Psoas muscle (tissue), 8 donors: ENCODE results near the gene ITGB4. TPM values are rescaled to one million over a fixed set of nuclear protein-coding genes. Genes with fewer than 3 reads are reported as not detected.

ENCODE experiments used
- ATAC-seq, 4 donors: fragments of 200-7000 bp; cut with Tn5 transposase; one replicate each; pipeline ENCODE4 v1.9.1; 2020; ENCODE audit warnings: moderate library complexity in 3 of 4, mild to moderate bottlenecking in 2 of 4
- DNase-seq, 2 donors: peaks; one replicate each; pipeline ENCODE4 v3.0.0-alpha.2; 2020
- H3K27ac ChIP-seq: fragments of 200-600 bp; one replicate; pipeline ENCODE4 v1.8.0; 2022
- H3K27me3 ChIP-seq, 3 donors: fragments of 200-600 bp in 1 of 3; one replicate each; pipeline versions ENCODE4 v1.6.1 to v1.8.0; 2013 to 2022; ENCODE audit warnings: low read length in 2 of 3, mild to moderate bottlenecking in 2 of 3, moderate library complexity in 1 of 3; ENCODE audit not compliant: insufficient read depth in 3 of 3
- H3K36me3 ChIP-seq, 2 donors: fragments of 200-600 bp in 1 of 2; one replicate each; pipeline versions ENCODE4 v1.6.1 to v1.8.0; 2013 to 2022; ENCODE audit warnings: low read depth in 1 of 2, mild to moderate bottlenecking in 1 of 2, moderate library complexity in 1 of 2; ENCODE audit not compliant: insufficient read depth in 1 of 2
- H3K4me1 ChIP-seq: fragments of 200-600 bp; one replicate; pipeline ENCODE4 v1.8.0; 2022
- H3K4me3 ChIP-seq: fragments of 200-600 bp; one replicate; pipeline ENCODE4 v1.8.0; 2022; ENCODE audit warnings: mild to moderate bottlenecking
- H3K9me3 ChIP-seq: fragments of 200-600 bp; one replicate; pipeline ENCODE4 v1.8.0; 2022
- WGBS, 3 donors: extraction: QIAGEN DNeasy Blood & Tissue Kit; methylation state at CpG; one replicate each; pipeline versions ENCODE4 v1.1.6 to v1.1.7; 2013; 5-methylcytosine and 5-hydroxymethylcytosine counted together
- intact Hi-C, 2 donors: fragments of 100-400 bp; cut with DNase I; formaldehyde crosslinking; loops; one replicate each; pipeline versions ENCODE4 v1.11.0 to v1.14.2; 2022
- polyA plus RNA-seq, 3 donors: library from polyadenylated mRNA; stranded (reverse); fragments of 200-250 nt; gene quantifications; one replicate each; pipeline ENCODE4 v1.2.3, GENCODE V29; 2013
- total RNA-seq, 4 donors: library from RNA; stranded (reverse); fragmentation: NEBNext Ultra II Directional in 2 of 4; extraction: Animal tissue kit (Norgen Biotek cat#: 25700) in 2 of 4; gene quantifications; one replicate each; pipeline versions ENCODE4 v1.2.1 to v1.2.4, GENCODE V29; 2021 to 2023
- TF ChIP-seq, protein P1 (sequence below): fragments of 200-600 bp; IDR thresholded peaks from one replicate; pipeline ENCODE4 v1.8.0; 2022; ENCODE audit warnings: antibody characterized with exemption
- donor health status: healthy with polysubstance abuse.
- donor health status: DM: no; HTN: no; CAD: no; lungs with moderate emphysema.
- donor health status: Bipolar disorder and iron deficiency.
- donor health status: healthy.
- donor health status: DM: yes; HTN: yes; CAD: no.
- donor health status: DM: no; HTN: no; CAD: no.
- donor health status: DM: no; HTN: no; CAD: no.
- donor health status: DM: yes; HTN: yes; CAD: no.

ITGB4 gene
- total and polyA plus RNA-seq, 7 donors: 1.3 to 5.7 (median 2.1) TPM

GRCh38 chr17:75691371-75691791 lies 29.9 kb upstream of the ITGB4 start:
- no peak overlapping the region for H3K27ac ChIP-seq
- H3K36me3 ChIP-seq: peaks cover 0 to 12% of the 10 kb centered on the region in 2 donors
- TF ChIP-seq, protein P1, sequence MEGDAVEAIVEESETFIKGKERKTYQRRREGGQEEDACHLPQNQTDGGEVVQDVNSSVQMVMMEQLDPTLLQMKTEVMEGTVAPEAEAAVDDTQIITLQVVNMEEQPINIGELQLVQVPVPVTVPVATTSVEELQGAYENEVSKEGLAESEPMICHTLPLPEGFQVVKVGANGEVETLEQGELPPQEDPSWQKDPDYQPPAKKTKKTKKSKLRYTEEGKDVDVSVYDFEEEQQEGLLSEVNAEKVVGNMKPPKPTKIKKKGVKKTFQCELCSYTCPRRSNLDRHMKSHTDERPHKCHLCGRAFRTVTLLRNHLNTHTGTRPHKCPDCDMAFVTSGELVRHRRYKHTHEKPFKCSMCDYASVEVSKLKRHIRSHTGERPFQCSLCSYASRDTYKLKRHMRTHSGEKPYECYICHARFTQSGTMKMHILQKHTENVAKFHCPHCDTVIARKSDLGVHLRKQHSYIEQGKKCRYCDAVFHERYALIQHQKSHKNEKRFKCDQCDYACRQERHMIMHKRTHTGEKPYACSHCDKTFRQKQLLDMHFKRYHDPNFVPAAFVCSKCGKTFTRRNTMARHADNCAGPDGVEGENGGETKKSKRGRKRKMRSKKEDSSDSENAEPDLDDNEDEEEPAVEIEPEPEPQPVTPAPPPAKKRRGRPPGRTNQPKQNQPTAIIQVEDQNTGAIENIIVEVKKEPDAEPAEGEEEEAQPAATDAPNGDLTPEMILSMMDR: no peak
- H3K4me3 ChIP-seq: no peak overlapping the region
- WGBS, 3 donors: 86 to 88% (median 87%) methylated on average over 5 of the region's 5 CpGs
- H3K9me3 ChIP-seq: no peaks in the 10 kb centered on the region
- H3K27me3 ChIP-seq: no peaks in the 10 kb centered on the region
- intact Hi-C loops: no loop called here
- ATAC-seq (no peak), DNase-seq (no peak)
- peaks cover 77% of the 10 kb centered on the region for H3K4me1 ChIP-seq

DNA sequence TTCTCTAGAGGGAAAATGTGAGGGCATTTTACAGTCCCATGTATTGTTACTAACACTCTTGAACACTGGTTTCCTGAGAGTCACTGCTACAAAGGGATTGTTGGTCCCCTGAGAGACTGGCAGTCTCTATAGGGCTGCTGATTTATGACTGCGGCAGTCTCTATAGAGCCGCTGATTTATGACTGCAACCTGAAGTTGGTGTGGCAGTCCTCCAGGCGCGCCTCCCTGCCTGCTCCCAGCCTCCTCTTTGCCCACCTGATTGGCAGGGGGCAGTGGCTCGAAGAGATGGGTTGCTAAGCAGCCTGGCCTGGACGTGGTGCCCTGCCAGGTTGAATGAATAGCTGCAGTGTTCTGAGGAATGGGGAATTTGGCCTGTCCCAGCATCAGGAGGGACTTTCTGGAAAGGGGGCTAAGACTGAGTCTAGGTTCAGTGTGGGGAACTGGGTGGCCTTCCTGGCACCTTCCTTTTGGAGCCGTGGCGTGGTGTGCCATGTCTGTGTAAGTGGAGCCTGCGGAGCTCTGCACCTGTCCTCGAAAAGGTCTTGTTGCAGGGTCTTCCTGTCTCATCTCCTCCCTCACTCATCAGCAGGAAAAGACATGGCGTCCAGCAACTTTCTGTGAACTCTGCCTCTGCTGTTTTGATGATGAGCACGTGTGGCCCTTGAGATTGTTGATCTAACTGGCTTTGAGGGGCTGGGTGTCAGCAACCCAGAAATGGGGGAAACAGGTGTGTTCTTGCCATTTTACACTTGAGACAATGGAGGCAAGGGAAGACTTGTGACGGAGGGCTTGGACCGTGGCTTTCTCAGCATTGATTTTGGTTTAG lies 29.2 kb upstream of the ITGB4 start:
- no peak for DNase-seq
- H3K9me3 ChIP-seq: no peaks in the 10 kb centered on the region
- intact Hi-C loops: no loop called here
- H3K27me3 ChIP-seq: no peaks in the 10 kb centered on the region
- peaks cover 0 to 12% of the 10 kb centered on the region in 2 donors for H3K36me3 ChIP-seq
- H3K4me3 ChIP-seq: no peak overlapping the region
- 64 to 72% (median 66%) methylated on average over 14 of the region's 14 CpGs for WGBS, 3 donors
- peak overlapping the region; percentile 85 for H3K27ac ChIP-seq
- TF ChIP-seq, protein P1: no peak
- no peak for ATAC-seq
- peaks cover 78% of the 10 kb centered on the region for H3K4me1 ChIP-seq

- Histone ChIP-seq H3K4me1 (peaks cover 80% of the 10 kb centered on the region), H3K27ac (peak overlapping the region; percentile 85)
- TF ChIP-seq, protein P1: no peak
These were observed 28.3 kb upstream of the ITGB4 start for GRCh38 chr17:75692976-75693375.

DNA sequence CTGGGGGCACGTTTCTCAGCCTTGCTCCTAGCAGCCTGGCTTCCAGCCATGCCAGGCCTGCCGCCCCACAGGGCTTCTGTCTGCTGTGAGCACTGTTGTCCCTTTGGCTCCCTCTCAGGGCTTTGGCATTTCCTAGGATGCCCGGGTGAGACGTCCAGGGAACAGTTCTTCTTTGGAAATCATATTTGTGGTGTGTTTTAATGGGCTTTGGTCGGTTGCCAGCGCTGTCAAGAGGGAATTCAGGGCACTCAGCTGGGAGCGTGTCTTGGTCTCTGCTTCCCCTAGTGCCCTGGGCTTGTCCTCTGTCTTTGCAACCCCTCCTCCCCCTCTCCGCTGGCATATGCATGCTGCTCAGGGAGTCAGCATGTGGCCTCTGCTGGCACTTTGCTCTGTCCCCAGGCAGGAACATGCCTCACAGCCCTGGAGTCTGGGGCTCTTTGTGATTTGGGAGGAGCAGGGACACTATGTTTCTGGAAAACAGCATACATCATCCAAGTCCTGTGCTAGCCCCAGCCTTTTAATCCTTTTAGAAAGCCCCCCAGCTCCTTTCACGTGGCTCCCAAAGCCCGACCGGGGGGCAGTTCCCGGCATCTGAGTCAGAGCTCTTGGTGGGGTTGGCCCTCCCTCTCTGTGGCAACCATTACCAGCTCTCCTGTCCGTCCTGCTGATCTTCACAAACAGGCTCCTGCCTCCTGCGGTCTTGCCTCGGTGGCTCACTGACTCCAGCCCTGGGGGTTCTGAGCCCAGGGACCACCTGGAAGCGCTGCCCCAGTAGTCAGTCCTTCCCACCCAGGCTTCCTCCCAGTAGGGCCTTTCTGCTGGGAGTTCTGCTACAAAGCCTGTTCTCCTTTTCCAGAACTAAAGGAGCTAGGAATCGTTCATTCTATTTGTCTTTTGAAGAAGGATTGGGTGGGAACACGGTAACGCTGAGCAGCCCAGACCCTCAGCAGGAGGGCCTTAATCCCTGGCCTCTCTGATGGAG lies 27.5 kb upstream of the ITGB4 start:
- ATAC-seq: peak; percentile 81 to 87 (median 84)
- no peaks in the 10 kb centered on the region for H3K27me3 ChIP-seq
- H3K36me3 ChIP-seq: peaks cover 0 to 9% of the 10 kb centered on the region in 2 donors
- intact Hi-C loops: no loop called here
- peaks cover 81% of the 10 kb centered on the region for H3K4me1 ChIP-seq
- DNase-seq: peak; percentile 78 to 95
- 31 to 40% (median 38%) methylated on average over 19 of the region's 19 CpGs for WGBS, 3 donors
- TF ChIP-seq, protein P1: peak; percentile 15
- H3K9me3 ChIP-seq: no peaks in the 10 kb centered on the region
- H3K27ac ChIP-seq: peak overlapping the region; percentile 85
- H3K4me3 ChIP-seq: peak overlapping the region; percentile 10

More at GRCh38 chr17:75692976-75693375, 28.3 kb upstream of the ITGB4 start:
- no peak overlapping the region for H3K4me3 ChIP-seq
- intact Hi-C loops: no loop called here
- H3K9me3 ChIP-seq: no peaks in the 10 kb centered on the region
- no peak for ATAC-seq
- no peak for DNase-seq
- H3K36me3 ChIP-seq: peaks cover 0 to 9% of the 10 kb centered on the region in 2 donors
- no peaks in the 10 kb centered on the region for H3K27me3 ChIP-seq
- 46 to 77% (median 50%) methylated on average over 13 of the region's 13 CpGs for WGBS, 3 donors
